Measurements from ENCODE around the gene CSRNP3. TPM values are rescaled to one million over a fixed set of nuclear protein-coding genes. Genes with fewer than 3 reads are reported as not detected.

Gene CSRNP3
- total RNA-seq, 1 experiment from 2014 or later = not detected

GRCh38 chr2:165508927-165509326 lies 39.4 kb downstream of the CSRNP3 start:
- Histone ChIP-seq H3K27me3 (peaks cover 2% of the 10 kb centered on the region; the same call in 1 of the 2 replicates), H3K9me3 (no peaks in the 10 kb centered on the region), H3K36me3 (no peaks in the 10 kb centered on the region), H3K4me3 (no peak overlapping the region)
- DNase-seq = no peak

GRCh38 chr2:165513479-165513878 lies 44.0 kb downstream of the CSRNP3 start:
- DNase-seq = no peak
- Histone ChIP-seq H3K4me3 (no peak overlapping the region), H3K36me3 (no peaks in the 10 kb centered on the region)

GRCh38 chr2:165518611-165519010 lies 49.1 kb downstream of the CSRNP3 start:
- H3K36me3 ChIP-seq = no peaks in the 10 kb centered on the region
- no peak overlapping the region for H3K4me3 ChIP-seq
- 0 out of 2 replicates have a peak, but pooled peaks cover 6% of the 10 kb centered on the region for H3K27me3 ChIP-seq
- DNase-seq = no peak
- H3K9me3 ChIP-seq = no peaks in the 10 kb centered on the region

More at GRCh38 chr2:165513479-165513878, 44.0 kb downstream of the CSRNP3 start:
- no peaks in the 10 kb centered on the region for H3K9me3 ChIP-seq
- H3K27me3 ChIP-seq = peaks cover 8% of the 10 kb centered on the region; the same call in 1 of the 2 replicates

GRCh38 chr2:165522719-165523118 lies 53.2 kb downstream of the CSRNP3 start:
- no peaks in the 10 kb centered on the region for H3K36me3 ChIP-seq
- H3K27me3 ChIP-seq = 0 out of 2 replicates have a peak, but pooled peaks cover 6% of the 10 kb centered on the region
- H3K4me3 ChIP-seq = no peak overlapping the region
- H3K9me3 ChIP-seq = no peaks in the 10 kb centered on the region
- DNase-seq = no peak

- DNase-seq = no peak
- H3K27me3 ChIP-seq = no peaks in the 10 kb centered on the region
- no peaks in the 10 kb centered on the region for H3K36me3 ChIP-seq
- no peaks in the 10 kb centered on the region for H3K9me3 ChIP-seq
- no peak overlapping the region for H3K4me3 ChIP-seq
Measured at GRCh38 chr2:165524720-165525119, 55.2 kb downstream of the CSRNP3 start.

- Histone ChIP-seq H3K36me3 (no peaks in the 10 kb centered on the region), H3K27me3 (no peaks in the 10 kb centered on the region), H3K4me3 (no peak overlapping the region), H3K9me3 (no peaks in the 10 kb centered on the region)
- DNase-seq = no peak
Measured at GRCh38 chr2:165528691-165529090, 59.2 kb downstream of the CSRNP3 start.

GRCh38 chr2:165529130-165529529 lies 59.6 kb downstream of the CSRNP3 start:
- Histone ChIP-seq H3K4me3 (no peak overlapping the region), H3K36me3 (no peaks in the 10 kb centered on the region), H3K27me3 (no peaks in the 10 kb centered on the region), H3K9me3 (no peaks in the 10 kb centered on the region)
- DNase-seq = no peak

- H3K36me3 ChIP-seq = no peaks in the 10 kb centered on the region
- no peaks in the 10 kb centered on the region; the same call in 1 of the 2 replicates for H3K27me3 ChIP-seq
- H3K9me3 ChIP-seq = no peaks in the 10 kb centered on the region
- H3K4me3 ChIP-seq = no peak overlapping the region
- DNase-seq = no peak
Measured at GRCh38 chr2:165533331-165533730, 63.8 kb downstream of the CSRNP3 start.

GRCh38 chr2:165535471-165535870 lies 66.0 kb downstream of the CSRNP3 start:
- no peaks in the 10 kb centered on the region for H3K36me3 ChIP-seq
- no peaks in the 10 kb centered on the region; the same call in 1 of the 2 replicates for H3K27me3 ChIP-seq
- no peaks in the 10 kb centered on the region for H3K9me3 ChIP-seq
- no peak for DNase-seq
- H3K4me3 ChIP-seq = no peak overlapping the region

GRCh38 chr2:165536851-165537499 lies 67.5 kb downstream of the CSRNP3 start:
- Histone ChIP-seq H3K4me3 (no peak overlapping the region), H3K9me3 (no peaks in the 10 kb centered on the region), H3K36me3 (no peaks in the 10 kb centered on the region), H3K27me3 (no peaks in the 10 kb centered on the region; the same call in 1 of the 2 replicates)
- no peak for DNase-seq

GRCh38 chr2:165539985-165540384 lies 70.5 kb downstream of the CSRNP3 start:
- no peak for DNase-seq
- Histone ChIP-seq H3K4me3 (no peak overlapping the region), H3K36me3 (no peaks in the 10 kb centered on the region), H3K9me3 (no peaks in the 10 kb centered on the region), H3K27me3 (no peaks in the 10 kb centered on the region; the same call in 1 of the 2 replicates)

GRCh38 chr2:165544897-165545296 lies 75.4 kb downstream of the CSRNP3 start:
- DNase-seq = no peak
- Histone ChIP-seq H3K4me3 (no peak overlapping the region), H3K9me3 (no peaks in the 10 kb centered on the region), H3K36me3 (no peaks in the 10 kb centered on the region), H3K27me3 (no peaks in the 10 kb centered on the region)

- Histone ChIP-seq H3K4me3 (no peak overlapping the region), H3K36me3 (no peaks in the 10 kb centered on the region), H3K9me3 (no peaks in the 10 kb centered on the region), H3K27me3 (no peaks in the 10 kb centered on the region; the same call in 1 of the 2 replicates)
- DNase-seq = no peak
Measured at GRCh38 chr2:165547900-165548299, 78.4 kb downstream of the CSRNP3 start.

- no peak for DNase-seq
- Histone ChIP-seq H3K27me3 (no peaks in the 10 kb centered on the region; the same call in 1 of the 2 replicates), H3K9me3 (no peaks in the 10 kb centered on the region), H3K36me3 (no peaks in the 10 kb centered on the region), H3K4me3 (no peak overlapping the region)
Measured at GRCh38 chr2:165549619-165550018, 80.1 kb downstream of the CSRNP3 start.

GRCh38 chr2:165558832-165559231 lies 89.3 kb downstream of the CSRNP3 start:
- Histone ChIP-seq H3K4me3 (no peak overlapping the region), H3K36me3 (no peaks in the 10 kb centered on the region), H3K9me3 (no peaks in the 10 kb centered on the region), H3K27me3 (no peaks in the 10 kb centered on the region; the same call in 1 of the 2 replicates)
- no peak for DNase-seq

- H3K36me3 ChIP-seq = no peaks in the 10 kb centered on the region
- no peak overlapping the region for H3K4me3 ChIP-seq
- peaks cover 4% of the 10 kb centered on the region for H3K27me3 ChIP-seq
- no peak for DNase-seq
- H3K9me3 ChIP-seq = no peaks in the 10 kb centered on the region
Measured at GRCh38 chr2:165560377-165560988, 91.0 kb downstream of the CSRNP3 start.

GRCh38 chr2:165561516-165561915 lies 92.0 kb downstream of the CSRNP3 start:
- Histone ChIP-seq H3K27me3 (peaks cover 10% of the 10 kb centered on the region), H3K9me3 (no peaks in the 10 kb centered on the region), H3K4me3 (no peak overlapping the region), H3K36me3 (no peaks in the 10 kb centered on the region)
- DNase-seq = no peak

- Histone ChIP-seq H3K4me3 (no peak overlapping the region), H3K27me3 (peaks cover 10% of the 10 kb centered on the region), H3K36me3 (no peaks in the 10 kb centered on the region), H3K9me3 (no peaks in the 10 kb centered on the region)
- no peak for DNase-seq
Measured at GRCh38 chr2:165562233-165562632, 92.7 kb downstream of the CSRNP3 start.

Measured in MG63 (cell line).